IMR-90 (cell line): Measurements from ENCODE around the gene FSIP2.

Experiments used
- BHLHE40 ChIP-seq: fragments of 150-350 bp; IDR thresholded peaks from 2 replicates; pipeline ENCODE4 v1.6.1; 2016; ENCODE audit warnings: mild to moderate bottlenecking, low read depth, low read length
- CEBPB ChIP-seq: IDR thresholded peaks from 2 replicates; pipeline ENCODE4 v1.6.1; 2012; ENCODE audit warnings: low read depth, low read length, improper control_type of control experiment
- CHD1 ChIP-seq: IDR thresholded peaks from 2 replicates; pipeline ENCODE4 v1.6.1; 2012; ENCODE audit warnings: low read depth, low read length, improper control_type of control experiment
- CTCF ChIP-seq: conservative IDR thresholded peaks from 2 replicates; pipeline ENCODE4 v1.5.1; 2012; ENCODE audit warnings: mild to moderate bottlenecking, low read depth, low read length, improper control_type of control experiment
- MAZ ChIP-seq: IDR thresholded peaks from 2 replicates; pipeline ENCODE4 v1.6.1; 2012; ENCODE audit warnings: low read depth, mild to moderate bottlenecking, low read length, improper control_type of control experiment, moderate library complexity, borderline replicate concordance
- MXI1 ChIP-seq: IDR thresholded peaks from 2 replicates; pipeline ENCODE4 v1.6.1; 2012; ENCODE audit warnings: low read depth, mild to moderate bottlenecking, low read length, moderate library complexity, borderline replicate concordance
- POLR2A ChIP-seq: IDR thresholded peaks from 2 replicates; pipeline ENCODE4 v1.6.1; 2012; ENCODE audit warnings: mild to moderate bottlenecking, low read depth, low read length
- RAD21 ChIP-seq: IDR thresholded peaks from 2 replicates; pipeline ENCODE4 v1.6.1; 2012; ENCODE audit warnings: low read length, improper control_type of control experiment
- RCOR1 ChIP-seq: IDR thresholded peaks from 2 replicates; pipeline ENCODE4 v1.6.1; 2012; ENCODE audit warnings: mild to moderate bottlenecking, low read length, improper control_type of control experiment; ENCODE audit not compliant: insufficient replicate concordance
- RFX5 ChIP-seq: IDR thresholded peaks from 2 replicates; pipeline ENCODE4 v1.8.0; 2012; ENCODE audit warnings: low read depth, mild to moderate bottlenecking, low read length, moderate library complexity
- SMC3 ChIP-seq: fragments of 150-350 bp; IDR thresholded peaks from 2 replicates; pipeline ENCODE4 v1.6.1; 2016; ENCODE audit warnings: low read depth, mild to moderate bottlenecking, antibody characterized with exemption, low read length, moderate library complexity
- USF2 ChIP-seq: fragments of 150-350 bp; IDR thresholded peaks from 2 replicates; pipeline ENCODE4 v1.6.1; 2017; ENCODE audit warnings: mild to moderate bottlenecking, antibody characterized with exemption, low read length, low read depth

- TF ChIP-seq CTCF (no peak), CHD1 (no peak), POLR2A (no peak), RCOR1 (no peak), RAD21 (no peak), MAZ (no peak), MXI1 (no peak), SMC3 (no peak), BHLHE40 (no peak), RFX5 (no peak), CEBPB (no peak), USF2 (no peak)
Measured at GRCh38 chr2:185821467-185821866, 82.9 kb downstream of the FSIP2 start.
